ENCODE data around the gene SH3GL3. TPM values are rescaled to one million over a fixed set of nuclear protein-coding genes. Genes with fewer than 3 reads are reported as not detected.

SH3GL3 gene
- total and polyA plus RNA-seq, 2 of the 4 experiments (the other 2 are of a cell fraction): not detected

DNA sequence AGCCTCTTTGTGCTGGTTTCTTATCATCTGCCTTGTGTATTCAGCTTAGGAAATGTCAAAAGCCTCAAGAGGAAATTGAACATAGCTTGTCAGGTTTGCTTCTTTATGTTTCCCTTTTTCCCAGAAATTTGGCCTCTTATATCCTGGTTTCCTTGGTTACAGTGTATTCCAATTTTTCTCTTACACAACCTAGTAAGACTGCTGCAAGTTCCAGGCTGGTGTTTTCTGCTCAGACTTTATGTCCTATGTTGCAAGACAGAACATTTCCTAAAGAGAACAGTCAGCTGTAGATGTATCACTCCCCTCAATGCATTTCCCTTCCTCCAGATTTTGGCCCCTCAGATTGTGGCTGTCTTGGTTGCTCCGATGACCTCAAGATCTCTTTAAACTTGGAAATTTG, 102.5 kb downstream of the SH3GL3 start:
- BruUV-seq (replicated peaks): no TSS peak
- Histone ChIP-seq H2BK5ac (ENCODE audit: low read depth, low read length, poor library complexity, severe bottlenecking) (no peak overlapping the region), H2BK15ac (ENCODE audit: low read depth, low read length) (no peak overlapping the region), H2AK5ac (ENCODE audit: low read depth, low read length) (no peak overlapping the region), H2AK9ac (replicated peaks; ENCODE audit: low read depth, low read length, poor library complexity) (no peak overlapping the region), H2BK20ac (ENCODE audit: low read depth, low read length) (no peak overlapping the region), H3K4me3 (ENCODE audit: insufficient read depth, low read depth, low read length) (no peak overlapping the region), H3K56ac (ENCODE audit: extremely low read depth, insufficient read depth, low read length) (no peak overlapping the region), H4K5ac (ENCODE audit: low read depth, low read length) (no peak overlapping the region), H3K9me1 (ENCODE audit: insufficient read depth, low read length) (no peaks in the 10 kb centered on the region), H3K27me3 (ENCODE audit: control insufficient read depth, insufficient read depth, low read length) (no peaks in the 10 kb centered on the region), H4K8ac (ENCODE audit: low read depth in 2 of 2, low read length in 2 of 2) (no peak overlapping the region), H3K4me1 (ENCODE audit: control insufficient read depth, insufficient read depth, low read length) (no peaks in the 10 kb centered on the region), H3K18ac (ENCODE audit: low read depth, low read length) (no peak overlapping the region), H3K4me2 (ENCODE audit: low read depth, low read length) (no peak overlapping the region), H4K91ac (ENCODE audit: insufficient read depth, low read depth, low read length) (no peak overlapping the region), H3K9ac (ENCODE audit: low read depth, low read length) (no peak overlapping the region), H4K20me1 (ENCODE audit: insufficient read depth, low read length) (no peaks in the 10 kb centered on the region), H2AFZ (replicated peaks; ENCODE audit: low read length, poor library complexity) (no peak overlapping the region), H3K4ac (ENCODE audit: low read depth, low read length) (no peak overlapping the region), H2BK120ac (ENCODE audit: low read depth, low read length) (no peak overlapping the region), H3K23ac (ENCODE audit: low read depth, low read length) (no peak overlapping the region), H3K79me1 (ENCODE audit: low read depth in 1 of 2, low read length in 2 of 2) (no peaks in the 10 kb centered on the region), H3K36me3 (ENCODE audit: control insufficient read depth, insufficient read depth, low read length) (no peaks in the 10 kb centered on the region), H3K27ac (ENCODE audit: insufficient read depth, low read length) (no peak overlapping the region), H3K9me3 (ENCODE audit: control insufficient read depth, insufficient read depth, low read length) (no peaks in the 10 kb centered on the region), H3K14ac (replicated peaks; ENCODE audit: low read depth, low read length) (no peak overlapping the region)
- intact Hi-C loops (cut with micrococcal nuclease): no loop called here
- ChIA-PET POLR2A (ENCODE audit: unreplicated experiment) (no interaction called here), CTCF (no interaction called here)
- WGBS, 2 experiments (ENCODE audit: extremely low coverage in 2 of 2, insufficient read length in 1 of 2): no CpG with 5 or more reads among the region's 1 CpG
- no peak for ATAC-seq (ENCODE audit: low read depth)
- dilution Hi-C loops (cut with HindIII; ENCODE audit: low sequenced_read_pairs, unreplicated experiment): loop anchor here (25.0 kb wide), 1 partner anchor 287 kb away; no protein-coding TSS in a partner anchor
- TF ChIP-seq POLR2A (IDR thresholded peaks at IDR 0.05; ENCODE audit: low read depth, low read length) (no peak), CHD1 (IDR thresholded peaks at IDR 0.05; ENCODE audit: low read depth, low read length) (no peak), CTCF (conservative IDR thresholded peaks at IDR 0.05; ENCODE audit: low read depth, low read length) (no peak)
- in situ Hi-C loops (cut with MboI; ENCODE audit: low sequenced_read_pairs): no loop called here
- no peak for DNase-seq
